Measurements from ENCODE around the gene ASTN1.
A peak's percentile ranks its signal among the peaks of the same experiment; 100 is the strongest.

ASTN1 gene

DNA sequence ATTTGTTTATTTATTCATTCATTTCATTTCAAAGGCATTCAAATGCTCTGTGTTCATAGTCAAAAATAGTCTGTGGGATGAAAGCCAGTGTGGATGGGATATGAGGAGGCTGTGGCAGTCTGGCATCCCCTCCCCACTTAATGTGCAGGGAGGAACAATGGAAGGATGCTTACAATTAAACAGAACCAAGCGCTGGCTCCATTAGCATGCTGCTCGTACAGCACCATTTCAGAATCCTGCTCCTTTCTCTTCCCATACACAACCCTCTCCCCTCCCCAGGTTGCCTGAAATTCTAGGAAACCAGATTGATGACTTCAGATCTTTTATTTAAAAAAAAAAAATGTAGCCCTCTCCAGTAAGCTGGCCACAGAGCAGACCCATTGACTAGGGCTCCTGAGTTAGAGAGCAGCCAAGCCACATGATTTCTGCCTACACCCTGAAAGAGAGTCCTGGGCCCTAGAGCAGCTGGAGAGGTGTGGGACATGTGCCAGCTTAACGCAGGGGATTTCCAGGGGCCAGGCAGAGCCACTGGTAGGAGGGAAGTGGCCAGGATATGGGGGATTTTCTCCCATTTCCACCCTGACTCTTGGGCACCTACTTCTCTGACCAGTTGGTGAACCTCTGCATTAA, 205.2 kb downstream of the ASTN1 start:
- no peak overlapping the region for H3K4me3 ChIP-seq (ENCODE audit: low read depth, low read length)
- TF ChIP-seq, protein P1, sequence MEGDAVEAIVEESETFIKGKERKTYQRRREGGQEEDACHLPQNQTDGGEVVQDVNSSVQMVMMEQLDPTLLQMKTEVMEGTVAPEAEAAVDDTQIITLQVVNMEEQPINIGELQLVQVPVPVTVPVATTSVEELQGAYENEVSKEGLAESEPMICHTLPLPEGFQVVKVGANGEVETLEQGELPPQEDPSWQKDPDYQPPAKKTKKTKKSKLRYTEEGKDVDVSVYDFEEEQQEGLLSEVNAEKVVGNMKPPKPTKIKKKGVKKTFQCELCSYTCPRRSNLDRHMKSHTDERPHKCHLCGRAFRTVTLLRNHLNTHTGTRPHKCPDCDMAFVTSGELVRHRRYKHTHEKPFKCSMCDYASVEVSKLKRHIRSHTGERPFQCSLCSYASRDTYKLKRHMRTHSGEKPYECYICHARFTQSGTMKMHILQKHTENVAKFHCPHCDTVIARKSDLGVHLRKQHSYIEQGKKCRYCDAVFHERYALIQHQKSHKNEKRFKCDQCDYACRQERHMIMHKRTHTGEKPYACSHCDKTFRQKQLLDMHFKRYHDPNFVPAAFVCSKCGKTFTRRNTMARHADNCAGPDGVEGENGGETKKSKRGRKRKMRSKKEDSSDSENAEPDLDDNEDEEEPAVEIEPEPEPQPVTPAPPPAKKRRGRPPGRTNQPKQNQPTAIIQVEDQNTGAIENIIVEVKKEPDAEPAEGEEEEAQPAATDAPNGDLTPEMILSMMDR (IDR thresholded peaks at IDR 0.05; ENCODE audit: low read depth, low read length, missing control alignments): no peak
- DNase-seq (ENCODE audit: low read depth): no peak
- in situ Hi-C loops (cut with HindIII; ENCODE audit: low sequenced_read_pairs): no loop called here

DNA sequence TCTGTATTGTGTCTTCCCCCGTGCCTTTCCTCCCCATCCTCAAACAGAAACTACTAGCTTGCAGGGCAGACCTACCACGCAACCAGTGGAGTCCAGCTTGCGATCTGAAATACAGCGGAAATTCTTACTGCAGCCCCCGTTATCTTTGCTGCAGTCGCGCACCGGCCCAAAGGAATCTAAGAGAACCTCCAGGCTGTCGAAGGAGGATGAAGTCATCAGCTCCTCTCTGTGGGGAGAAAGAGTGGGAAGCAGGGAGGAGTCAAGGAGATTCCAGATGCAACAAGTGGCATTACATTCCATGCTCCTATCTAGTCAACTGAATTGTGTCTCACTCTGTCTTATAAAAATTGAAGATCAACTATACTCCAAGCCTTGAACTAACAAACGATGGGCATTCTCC, 206.9 kb downstream of the ASTN1 start:
- in situ Hi-C loops (cut with HindIII; ENCODE audit: low sequenced_read_pairs): no loop called here

DNA sequence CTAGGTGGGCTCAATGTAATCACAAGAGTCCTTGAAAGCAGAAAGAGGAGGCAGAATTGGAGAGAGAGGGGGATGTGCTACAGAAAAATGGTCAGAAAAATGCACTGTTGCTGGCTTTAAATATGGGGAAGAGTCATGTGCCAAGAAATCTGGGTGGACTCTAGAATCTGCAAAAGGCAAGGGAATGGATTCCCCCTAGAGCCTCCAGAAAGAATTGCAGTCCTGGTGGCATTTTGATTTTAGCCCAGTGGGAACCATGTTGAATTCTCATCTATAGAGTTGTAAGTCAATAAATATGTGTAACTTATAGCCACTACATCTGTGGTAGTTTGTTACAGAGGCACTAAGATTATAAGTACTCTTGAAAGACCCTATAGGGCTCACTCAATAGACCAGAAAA, 210.3 kb downstream of the ASTN1 start:
- TF ChIP-seq, protein P1 (IDR thresholded peaks at IDR 0.05; ENCODE audit: low read depth, low read length, missing control alignments): peak; percentile 25
- no peak for DNase-seq (ENCODE audit: low read depth)
- in situ Hi-C loops (cut with HindIII; ENCODE audit: low sequenced_read_pairs): no loop called here
- no peak overlapping the region for H3K4me3 ChIP-seq (ENCODE audit: low read depth, low read length)

More for the DNA sequence above, 206.9 kb downstream of the ASTN1 start:
- H3K4me3 ChIP-seq (ENCODE audit: low read depth, low read length): no peak overlapping the region
- no peak for DNase-seq (ENCODE audit: low read depth)
- TF ChIP-seq, protein P1 (IDR thresholded peaks at IDR 0.05; ENCODE audit: low read depth, low read length, missing control alignments): no peak

DNA sequence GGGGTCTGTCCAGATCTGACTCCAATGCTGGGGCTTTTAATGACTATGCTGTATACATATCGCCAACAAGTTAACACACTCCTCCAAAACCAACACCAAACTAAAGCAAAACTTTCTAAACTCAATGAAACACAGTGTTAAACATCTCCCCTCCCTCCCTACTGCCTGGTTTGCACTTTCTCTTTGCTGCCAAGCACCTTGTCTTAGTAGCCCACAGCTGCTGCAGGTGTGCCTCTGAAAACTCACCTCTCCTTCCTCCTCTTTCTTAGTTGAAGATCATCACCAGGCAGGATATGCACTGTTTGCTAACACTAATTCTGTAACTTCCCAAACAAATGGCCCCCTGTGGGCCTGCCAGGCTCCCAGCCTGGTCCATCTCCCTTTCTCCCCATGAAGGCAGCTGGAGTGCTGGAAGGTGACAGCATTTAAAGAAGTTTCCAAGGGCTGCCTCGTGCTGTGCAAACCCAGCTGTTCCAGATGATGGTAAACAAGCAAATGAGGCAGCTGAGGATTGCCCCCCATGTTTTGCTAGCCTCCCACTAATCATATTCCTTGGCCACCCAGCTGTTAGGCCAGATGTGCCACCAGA, 213.7 kb downstream of the ASTN1 start:
- TF ChIP-seq, protein P1 (IDR thresholded peaks at IDR 0.05; ENCODE audit: low read depth, low read length, missing control alignments): no peak
- no peak overlapping the region for H3K4me3 ChIP-seq (ENCODE audit: low read depth, low read length)
- no peak for DNase-seq (ENCODE audit: low read depth)
- in situ Hi-C loops (cut with HindIII; ENCODE audit: low sequenced_read_pairs): no loop called here

DNA sequence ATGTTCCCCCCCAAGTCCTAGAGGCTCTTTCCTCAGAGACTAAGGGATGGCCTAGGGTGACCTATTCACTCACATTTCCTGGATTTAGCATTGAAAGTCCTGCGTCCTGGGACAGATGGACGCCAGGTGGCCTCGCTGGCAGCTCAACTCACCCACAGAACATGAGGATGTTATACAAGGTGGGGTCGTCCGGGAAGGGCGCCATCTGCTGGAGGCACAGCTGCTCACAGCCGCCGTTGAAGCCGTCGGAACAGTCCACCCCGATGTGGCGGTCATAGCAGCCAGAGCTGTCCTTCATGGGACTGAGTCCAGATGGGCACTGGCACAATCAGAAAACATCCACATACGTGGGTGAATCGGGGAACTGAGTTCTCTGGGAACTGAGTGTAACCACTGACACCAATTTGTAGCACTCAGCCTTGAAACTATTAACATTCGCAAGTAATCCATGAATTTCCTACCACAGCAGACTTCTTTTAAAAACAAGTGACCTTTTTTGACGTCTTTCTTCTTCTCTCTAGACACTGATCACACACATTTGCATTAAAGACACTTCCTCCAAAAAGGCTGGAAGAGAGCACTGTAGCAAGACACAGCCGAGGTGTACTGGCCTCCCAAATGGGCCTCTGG, 215.4 kb downstream of the ASTN1 start:
- no peak for DNase-seq (ENCODE audit: low read depth)
- H3K4me3 ChIP-seq (ENCODE audit: low read depth, low read length): no peak overlapping the region
- TF ChIP-seq, protein P1 (IDR thresholded peaks at IDR 0.05; ENCODE audit: low read depth, low read length, missing control alignments): peak; percentile 57
- in situ Hi-C loops (cut with HindIII; ENCODE audit: low sequenced_read_pairs): no loop called here

DNA sequence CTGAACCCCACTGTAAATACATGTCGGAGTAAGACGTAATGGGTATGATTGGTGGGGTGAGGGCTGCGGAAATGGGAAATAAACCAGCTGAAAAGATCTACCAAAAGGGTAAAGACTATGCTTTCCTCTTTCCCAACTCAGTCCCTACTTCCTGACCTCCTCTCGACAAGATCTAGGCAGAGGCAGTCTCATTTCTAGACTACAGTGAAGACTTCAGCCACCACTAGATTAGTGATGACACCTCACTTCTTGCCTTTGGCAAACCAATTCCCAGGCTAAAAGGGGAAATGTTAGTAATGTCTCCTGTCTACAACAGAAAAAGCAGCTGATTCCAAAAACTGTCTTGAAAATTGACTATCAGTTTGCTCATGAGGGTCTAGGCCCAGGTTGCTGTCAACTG, 219.9 kb downstream of the ASTN1 start:
- in situ Hi-C loops (cut with HindIII; ENCODE audit: low sequenced_read_pairs): no loop called here
- TF ChIP-seq, protein P1 (IDR thresholded peaks at IDR 0.05; ENCODE audit: low read depth, low read length, missing control alignments): no peak
- no peak overlapping the region for H3K4me3 ChIP-seq (ENCODE audit: low read depth, low read length)
- DNase-seq (ENCODE audit: low read depth): no peak

Data from astrocyte of the cerebellum (primary cell).